Gastroesophageal sphincter (tissue), 4 donors: ENCODE results near the gene UNC93A. TPM values are rescaled to one million over a fixed set of nuclear protein-coding genes. Genes with fewer than 3 reads are reported as not detected.

Source experiments
- ATAC-seq: fragments of 150-250 bp; one replicate; pipeline ENCODE4 v1.9.1; 2016; ENCODE audit warnings: mild to moderate bottlenecking, moderate library complexity
- H3K27ac ChIP-seq, 4 donors: fragments of 200-600 bp; sonication (generic) in 3 of 4; 1 replicate in 3 of 4; 2 replicates in 1 of 4; pipeline ENCODE4 v1.5.1; 2016 to 2019
- H3K27me3 ChIP-seq: fragments of 200-600 bp; sonication (generic); one replicate; pipeline ENCODE4 v1.5.1; 2019
- H3K36me3 ChIP-seq, 2 donors: fragments of 200-600 bp; sonication (generic); one replicate each; pipeline ENCODE4 v1.5.1; 2019; ENCODE audit warnings: control low read depth in 1 of 2
- H3K4me1 ChIP-seq, 3 donors: fragments of 200-600 bp; sonication (generic); 1 replicate in 2 of 3; 2 replicates in 1 of 3; pipeline ENCODE4 v1.5.1; 2016 to 2019; ENCODE audit warnings: control low read depth in 2 of 3
- H3K4me3 ChIP-seq, 2 donors: fragments of 200-600 bp; sonication (generic); one replicate each; pipeline ENCODE4 v1.5.1; 2019; ENCODE audit warnings: mild to moderate bottlenecking in 1 of 2, moderate library complexity in 1 of 2
- H3K9me3 ChIP-seq, 3 donors: fragments of 200-600 bp; sonication (generic); one replicate each; pipeline ENCODE4 v1.5.1; 2017 to 2019; ENCODE audit warnings: control low read depth in 2 of 3
- CTCF ChIP-seq, 4 experiments: fragments of 200-600 bp in 2 of 4; fragments of 450-650 bp in 2 of 4; sonication (generic) in 1 of 4; IDR thresholded peaks; one replicate each; pipeline ENCODE4 v1.5.1; 2017 to 2019; ENCODE audit warnings: antibody characterized with exemption in 4 of 4, mild to moderate bottlenecking in 2 of 4, moderate library complexity in 2 of 4
- EP300 ChIP-seq: sonication (generic); formaldehyde crosslinking; IDR thresholded peaks from one replicate; pipeline ENCODE4 v1.6.1; 2017; ENCODE audit warnings: antibody characterized with exemption, mild to moderate bottlenecking
- POLR2A ChIP-seq, 2 donors: fragments of 450-650 bp; IDR thresholded peaks; one replicate each; pipeline ENCODE4 v1.6.1; 2017; ENCODE audit warnings: antibody characterized with exemption in 2 of 2, mild to moderate bottlenecking in 2 of 2, moderate library complexity in 1 of 2
- POLR2AphosphoS5 ChIP-seq: sonication (generic); formaldehyde crosslinking; IDR thresholded peaks from one replicate; pipeline ENCODE4 v1.6.1; 2017; ENCODE audit warnings: antibody characterized with exemption
- WGBS, 2 donors: methylation state at CpG; one replicate each; pipeline ENCODE4 v1.1.5; 2018; ENCODE audit warnings: low coverage in 1 of 2; 5-methylcytosine and 5-hydroxymethylcytosine counted together
- total RNA-seq, 4 donors: library from RNA; depleted of rRNA; stranded (reverse); fragments of >200 nt; gene quantifications; one replicate each; pipeline ENCODE4 v1.1.0, GENCODE V29; 2016

UNC93A gene
- total RNA-seq, 4 donors from 2014 or later = not detected

GRCh38 chr6:167329014-167329413 lies 37.9 kb downstream of the UNC93A start:
- peaks cover 5% of the 10 kb centered on the region for H3K27me3 ChIP-seq
- no peaks in the 10 kb centered on the region for H3K4me1 ChIP-seq
- H3K4me3 ChIP-seq = no peak overlapping the region
- H3K9me3 ChIP-seq = no peaks in the 10 kb centered on the region
- no peak for ATAC-seq
- H3K36me3 ChIP-seq = no peaks in the 10 kb centered on the region
- no peak overlapping the region for H3K27ac ChIP-seq
- WGBS, 2 donors = 80 to 84% methylated on average over 1 to 8 of the region's 8 CpGs
- no peak for TF ChIP-seq EP300
- TF ChIP-seq POLR2A (IDR thresholded peaks at IDR 0.05) = no peak
- TF ChIP-seq CTCF (IDR thresholded peaks at IDR 0.05) = no peak
- TF ChIP-seq POLR2AphosphoS5 = no peak

DNA sequence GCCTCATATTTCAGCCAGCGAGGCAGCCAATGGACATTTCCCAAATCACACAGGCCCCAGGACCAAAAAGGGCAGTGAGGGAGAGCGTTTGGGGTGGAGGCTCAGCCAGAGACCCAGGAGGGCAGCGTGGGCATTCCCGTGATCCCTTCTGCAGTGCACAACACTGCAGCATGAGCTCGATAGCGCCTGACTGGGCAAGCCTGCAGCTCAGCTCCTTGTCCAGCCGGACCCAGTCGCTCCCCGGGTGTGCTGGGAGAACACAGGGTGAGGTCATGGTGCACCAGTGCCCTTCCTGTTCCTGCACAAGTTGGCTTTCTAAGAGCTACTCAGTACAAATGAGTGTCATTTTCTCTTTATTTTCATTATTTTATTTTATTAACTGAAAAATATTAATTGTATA lies 39.6 kb downstream of the UNC93A start:
- no peaks in the 10 kb centered on the region for H3K4me1 ChIP-seq
- TF ChIP-seq EP300 = no peak
- no peak for TF ChIP-seq POLR2A (IDR thresholded peaks at IDR 0.05)
- no peak overlapping the region for H3K4me3 ChIP-seq
- H3K27me3 ChIP-seq = peaks cover 5% of the 10 kb centered on the region
- no peaks in the 10 kb centered on the region for H3K36me3 ChIP-seq
- no peak overlapping the region for H3K27ac ChIP-seq
- 66 to 87% methylated on average over 6 to 8 of the region's 9 CpGs for WGBS, 2 donors
- H3K9me3 ChIP-seq = no peaks in the 10 kb centered on the region
- ATAC-seq = no peak

DNA sequence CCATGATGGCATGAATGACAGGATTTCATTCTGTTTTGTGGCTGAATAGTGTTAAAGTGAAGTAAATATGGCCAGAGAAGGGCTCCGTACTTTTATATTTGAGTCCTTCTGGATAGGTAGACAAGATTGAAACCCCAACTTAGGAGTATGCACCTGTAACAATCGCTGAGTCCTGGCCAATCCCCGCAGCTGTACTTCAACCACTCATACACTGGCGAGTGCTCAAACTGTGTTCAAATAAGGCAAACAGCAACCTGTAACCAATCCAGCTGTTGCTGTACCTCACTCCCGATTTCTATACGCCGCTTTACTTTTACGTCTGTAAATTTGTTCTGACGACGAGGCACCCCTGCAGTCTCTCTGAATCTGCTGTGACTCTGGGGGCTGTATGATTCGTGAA lies 40.5 kb downstream of the UNC93A start:
- H3K36me3 ChIP-seq = no peaks in the 10 kb centered on the region
- no peak overlapping the region for H3K4me3 ChIP-seq
- no peaks in the 10 kb centered on the region for H3K4me1 ChIP-seq
- peaks cover 7% of the 10 kb centered on the region for H3K27me3 ChIP-seq
- ATAC-seq = no peak
- TF ChIP-seq POLR2A (IDR thresholded peaks at IDR 0.05) (no peak), EP300 (no peak), CTCF (IDR thresholded peaks at IDR 0.05) (no peak), POLR2AphosphoS5 (no peak)
- no peaks in the 10 kb centered on the region for H3K9me3 ChIP-seq
- 57 to 74% methylated on average over 11 of the region's 11 CpGs for WGBS, 2 donors
- H3K27ac ChIP-seq = no peak overlapping the region

DNA sequence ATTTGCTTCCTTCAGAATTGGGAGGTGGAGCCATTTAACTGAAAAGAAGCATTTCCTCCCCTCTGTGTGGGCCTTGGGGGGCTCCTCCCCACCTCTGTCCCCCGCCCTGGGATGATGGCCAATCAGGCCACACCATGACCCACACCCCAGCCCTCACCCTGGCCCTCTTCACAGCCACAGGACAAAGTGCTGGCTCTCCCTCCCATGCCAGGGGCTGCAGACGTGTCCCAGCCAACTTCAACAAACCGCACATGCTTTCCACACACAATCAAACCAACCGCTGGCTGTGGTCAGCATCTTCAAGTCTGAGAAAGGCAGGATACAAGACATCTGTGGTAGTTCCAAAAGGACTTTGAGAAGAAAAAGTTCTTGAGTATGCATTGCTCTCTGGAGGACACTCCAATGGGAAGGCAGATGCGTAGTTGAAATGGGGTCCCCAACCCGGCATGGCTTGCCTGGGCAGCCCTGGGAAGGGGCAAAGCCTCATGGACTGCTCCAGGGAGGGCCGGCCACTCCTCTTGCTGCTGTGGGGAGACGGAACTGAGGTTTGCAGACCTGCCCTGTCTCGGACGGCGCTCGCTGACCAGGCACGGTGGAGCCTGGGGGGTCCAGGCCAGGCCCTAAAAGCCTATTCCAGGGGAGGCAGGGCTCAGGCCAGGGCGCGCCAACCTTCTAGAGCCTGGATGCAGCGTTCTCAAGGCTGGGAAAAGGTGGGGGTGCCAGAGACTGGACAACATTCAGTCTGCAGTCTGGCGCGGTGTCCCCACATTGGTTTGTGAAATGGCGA lies 45.9 kb downstream of the UNC93A start:
- Histone ChIP-seq H3K9me3 (no peaks in the 10 kb centered on the region), H3K36me3 (no peaks in the 10 kb centered on the region), H3K27ac (no peak overlapping the region), H3K4me1 (no peaks in the 10 kb centered on the region), H3K4me3 (no peak overlapping the region), H3K27me3 (peaks cover 5% of the 10 kb centered on the region)
- no peak for TF ChIP-seq CTCF (IDR thresholded peaks at IDR 0.05)
- TF ChIP-seq EP300 = no peak
- TF ChIP-seq POLR2A (IDR thresholded peaks at IDR 0.05) = no peak
- no peak for TF ChIP-seq POLR2AphosphoS5
- no peak for ATAC-seq
- WGBS, 2 donors = 84 to 100% methylated on average over 3 to 5 of the region's 19 CpGs

- TF ChIP-seq CTCF (IDR thresholded peaks at IDR 0.05) (no peak), POLR2A (IDR thresholded peaks at IDR 0.05) (no peak), EP300 (no peak), POLR2AphosphoS5 (no peak)
- ATAC-seq = no peak
- 73 to 91% methylated on average over 5 of the region's 5 CpGs for WGBS, 2 donors
- H3K27me3 ChIP-seq = peaks cover 8% of the 10 kb centered on the region
- H3K27ac ChIP-seq = no peak overlapping the region
- H3K4me1 ChIP-seq = no peaks in the 10 kb centered on the region
- H3K4me3 ChIP-seq = no peak overlapping the region
- no peaks in the 10 kb centered on the region for H3K36me3 ChIP-seq
- no peaks in the 10 kb centered on the region for H3K9me3 ChIP-seq
Measured at GRCh38 chr6:167337675-167338449, 46.7 kb downstream of the UNC93A start.
